Panc1 (cell line): Measurements from ENCODE around the gene UPF3A. TPM values are rescaled to one million over a fixed set of nuclear protein-coding genes. Genes with fewer than 3 reads are reported as not detected.
"Not testable (repeated sequence)": the region's sequence is repeated elsewhere in the genome, so short reads cannot be mapped to it uniquely, and the experiment has no call there.

Experiments
- ATAC-seq: fragments of 200-7000 bp; cut with Tn5 transposase; 2 replicates; pipeline ENCODE4 v1.9.1; 2020; ENCODE audit warnings: mild to moderate bottlenecking, moderate library complexity
- BruUV-seq: library from RNA; stranded (reverse); fragments of 400-500 nt; replicated peaks from 2 replicates; lab custom pipeline; 2021; lab: Mats Ljungman, UMichigan
- CTCF ChIA-PET: fragments of 300-600 bp; sonication (Branson Sonifier 250); formaldehyde crosslinking; loops from one replicate; lab custom pipeline; 2022; ENCODE audit warnings: antibody characterized with exemption; lab: Charles Lee
- POLR2A ChIA-PET: fragments of 300-600 bp; sonication (Branson Sonifier 250); formaldehyde crosslinking; loops from one replicate; lab custom pipeline; 2022; ENCODE audit warnings: antibody characterized with exemption; lab: Charles Lee
- DNase-seq: peaks from one replicate; pipeline ENCODE4 v3.0.0-alpha.2; 2010; ENCODE audit warnings: low read depth, low spot score
- H3K27ac ChIP-seq: 2 replicates; pipeline ENCODE4 v1.5.1; 2011; ENCODE audit warnings: mild to moderate bottlenecking, low read length, inconsistent platforms
- H3K27me3 ChIP-seq: fragments of 200-500 bp; sonication (Bioruptor generic); 2 replicates; pipeline ENCODE4 v1.6.0; 2014; ENCODE audit warnings: low read length, inconsistent platforms; ENCODE audit not compliant: control insufficient read depth, insufficient read depth
- H3K36me3 ChIP-seq: fragments of 200-500 bp; sonication (Bioruptor generic); 2 replicates; pipeline ENCODE4 v1.5.1; 2014; ENCODE audit warnings: inconsistent platforms, mild to moderate bottlenecking, low read length, moderate library complexity; ENCODE audit not compliant: control insufficient read depth, insufficient read depth
- H3K4me1 ChIP-seq: 2 replicates; pipeline ENCODE4 v1.5.1; 2011; ENCODE audit warnings: inconsistent platforms, mild to moderate bottlenecking, low read length, moderate library complexity; ENCODE audit not compliant: control insufficient read depth, insufficient read depth
- H3K4me3 ChIP-seq, 2 experiments: 2 replicates each; pipeline ENCODE4 v1.5.1; 2011 to 2012; ENCODE audit warnings: low read depth in 2 of 2, low read length in 2 of 2, mild to moderate bottlenecking in 2 of 2, inconsistent platforms in 1 of 2, moderate library complexity in 1 of 2
- H3K9me3 ChIP-seq: fragments of 200-500 bp; sonication (Bioruptor generic); 2 replicates; pipeline ENCODE4 v1.5.1; 2014; ENCODE audit warnings: low read depth, mild to moderate bottlenecking, inconsistent platforms, low read length, moderate library complexity; ENCODE audit not compliant: control insufficient read depth, insufficient read depth
- POLR2AphosphoS5 ChIP-seq: IDR thresholded peaks from 2 replicates; pipeline ENCODE4 v1.6.1; 2012; ENCODE audit warnings: mild to moderate bottlenecking, low read depth, low read length, moderate library complexity
- SIN3A ChIP-seq: IDR thresholded peaks from 2 replicates; pipeline ENCODE4 v1.6.1; 2012; ENCODE audit warnings: low read depth, mild to moderate bottlenecking, low read length, moderate library complexity, borderline replicate concordance; ENCODE audit not compliant: insufficient read depth
- TCF7L2 ChIP-seq: IDR thresholded peaks from 2 replicates; pipeline ENCODE4 v1.6.1; 2011; ENCODE audit warnings: mild to moderate bottlenecking, low read depth, low read length, inconsistent platforms
- in situ Hi-C: cut with HindIII; loops from 2 replicates; pipeline ENCODE4 v1.10.0; 2016; ENCODE audit warnings: low sequenced_read_pairs, low pct_unique_long_range_greater_than_20kb
- intact Hi-C: fragments of 100-400 bp; cut with micrococcal nuclease; formaldehyde crosslinking; loops from one replicate; pipeline ENCODE4 v1.10.0; 2022; ENCODE audit not compliant: unreplicated experiment
- total RNA-seq: library from RNA; stranded (reverse); gene quantifications from one replicate; pipeline ENCODE4 v1.2.1, GENCODE V29; 2021; ENCODE audit not compliant: unreplicated experiment
- TF ChIP-seq, protein P1 (sequence below): fragments of 450-650 bp; IDR thresholded peaks from 2 replicates; pipeline ENCODE4 v1.5.1; 2017; ENCODE audit warnings: mild to moderate bottlenecking
- TF ChIP-seq, protein P2 (sequence below), 2 experiments: IDR thresholded peaks; 2 replicates each; pipeline ENCODE4 v1.6.1; 2011 to 2012; ENCODE audit warnings: low read depth in 2 of 2, control low read depth in 1 of 2, low read length in 1 of 2, mild to moderate bottlenecking in 1 of 2, moderate library complexity in 1 of 2; ENCODE audit not compliant: insufficient read depth in 1 of 2

UPF3A gene
- total RNA-seq, 1 experiment from 2014 or later: 36.3 TPM

DNA sequence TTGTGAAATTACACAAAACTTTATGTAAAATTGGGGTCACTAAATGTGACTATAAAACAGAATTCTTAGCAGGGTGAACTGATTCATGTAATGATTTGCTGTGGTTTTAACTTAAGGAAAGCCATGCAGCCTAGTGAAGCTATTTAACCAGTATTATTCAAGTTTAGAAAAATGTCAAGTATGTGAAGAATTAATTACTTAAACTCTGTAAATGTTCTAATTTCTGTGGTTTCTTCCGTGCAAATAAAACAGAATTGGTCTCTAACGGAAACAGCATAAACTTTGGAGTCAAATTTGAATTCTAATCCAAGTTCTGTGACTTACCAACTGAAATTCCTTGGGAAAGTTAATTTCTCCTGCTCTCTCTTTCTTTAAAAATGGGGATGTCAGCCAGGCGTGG, 33.4 kb upstream of the UPF3A start:
- ATAC-seq (no peak), DNase-seq (no peak)
- intact Hi-C loops (no loop called here), in situ Hi-C loops (no loop called here)
- Histone ChIP-seq H3K4me1 (no peaks in the 10 kb centered on the region), H3K27ac (no peak overlapping the region), H3K4me3 (no peak overlapping the region), H3K27me3 (no peaks in the 10 kb centered on the region), H3K36me3 (peaks cover 40% of the 10 kb centered on the region), H3K9me3 (no peaks in the 10 kb centered on the region)
- TF ChIP-seq, protein P1, sequence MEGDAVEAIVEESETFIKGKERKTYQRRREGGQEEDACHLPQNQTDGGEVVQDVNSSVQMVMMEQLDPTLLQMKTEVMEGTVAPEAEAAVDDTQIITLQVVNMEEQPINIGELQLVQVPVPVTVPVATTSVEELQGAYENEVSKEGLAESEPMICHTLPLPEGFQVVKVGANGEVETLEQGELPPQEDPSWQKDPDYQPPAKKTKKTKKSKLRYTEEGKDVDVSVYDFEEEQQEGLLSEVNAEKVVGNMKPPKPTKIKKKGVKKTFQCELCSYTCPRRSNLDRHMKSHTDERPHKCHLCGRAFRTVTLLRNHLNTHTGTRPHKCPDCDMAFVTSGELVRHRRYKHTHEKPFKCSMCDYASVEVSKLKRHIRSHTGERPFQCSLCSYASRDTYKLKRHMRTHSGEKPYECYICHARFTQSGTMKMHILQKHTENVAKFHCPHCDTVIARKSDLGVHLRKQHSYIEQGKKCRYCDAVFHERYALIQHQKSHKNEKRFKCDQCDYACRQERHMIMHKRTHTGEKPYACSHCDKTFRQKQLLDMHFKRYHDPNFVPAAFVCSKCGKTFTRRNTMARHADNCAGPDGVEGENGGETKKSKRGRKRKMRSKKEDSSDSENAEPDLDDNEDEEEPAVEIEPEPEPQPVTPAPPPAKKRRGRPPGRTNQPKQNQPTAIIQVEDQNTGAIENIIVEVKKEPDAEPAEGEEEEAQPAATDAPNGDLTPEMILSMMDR: no peak
- TF ChIP-seq, protein P2, sequence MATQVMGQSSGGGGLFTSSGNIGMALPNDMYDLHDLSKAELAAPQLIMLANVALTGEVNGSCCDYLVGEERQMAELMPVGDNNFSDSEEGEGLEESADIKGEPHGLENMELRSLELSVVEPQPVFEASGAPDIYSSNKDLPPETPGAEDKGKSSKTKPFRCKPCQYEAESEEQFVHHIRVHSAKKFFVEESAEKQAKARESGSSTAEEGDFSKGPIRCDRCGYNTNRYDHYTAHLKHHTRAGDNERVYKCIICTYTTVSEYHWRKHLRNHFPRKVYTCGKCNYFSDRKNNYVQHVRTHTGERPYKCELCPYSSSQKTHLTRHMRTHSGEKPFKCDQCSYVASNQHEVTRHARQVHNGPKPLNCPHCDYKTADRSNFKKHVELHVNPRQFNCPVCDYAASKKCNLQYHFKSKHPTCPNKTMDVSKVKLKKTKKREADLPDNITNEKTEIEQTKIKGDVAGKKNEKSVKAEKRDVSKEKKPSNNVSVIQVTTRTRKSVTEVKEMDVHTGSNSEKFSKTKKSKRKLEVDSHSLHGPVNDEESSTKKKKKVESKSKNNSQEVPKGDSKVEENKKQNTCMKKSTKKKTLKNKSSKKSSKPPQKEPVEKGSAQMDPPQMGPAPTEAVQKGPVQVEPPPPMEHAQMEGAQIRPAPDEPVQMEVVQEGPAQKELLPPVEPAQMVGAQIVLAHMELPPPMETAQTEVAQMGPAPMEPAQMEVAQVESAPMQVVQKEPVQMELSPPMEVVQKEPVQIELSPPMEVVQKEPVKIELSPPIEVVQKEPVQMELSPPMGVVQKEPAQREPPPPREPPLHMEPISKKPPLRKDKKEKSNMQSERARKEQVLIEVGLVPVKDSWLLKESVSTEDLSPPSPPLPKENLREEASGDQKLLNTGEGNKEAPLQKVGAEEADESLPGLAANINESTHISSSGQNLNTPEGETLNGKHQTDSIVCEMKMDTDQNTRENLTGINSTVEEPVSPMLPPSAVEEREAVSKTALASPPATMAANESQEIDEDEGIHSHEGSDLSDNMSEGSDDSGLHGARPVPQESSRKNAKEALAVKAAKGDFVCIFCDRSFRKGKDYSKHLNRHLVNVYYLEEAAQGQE (IDR thresholded peaks at IDR 0.05; ENCODE audit: insufficient read depth in 1 of 2, low read depth in 2 of 2, low read length in 1 of 2): no peak
- TF ChIP-seq POLR2AphosphoS5 (no peak), TCF7L2 (no peak), SIN3A (no peak)
- ChIA-PET CTCF (no interaction called here), POLR2A (no interaction called here)
- no TSS peak for BruUV-seq

DNA sequence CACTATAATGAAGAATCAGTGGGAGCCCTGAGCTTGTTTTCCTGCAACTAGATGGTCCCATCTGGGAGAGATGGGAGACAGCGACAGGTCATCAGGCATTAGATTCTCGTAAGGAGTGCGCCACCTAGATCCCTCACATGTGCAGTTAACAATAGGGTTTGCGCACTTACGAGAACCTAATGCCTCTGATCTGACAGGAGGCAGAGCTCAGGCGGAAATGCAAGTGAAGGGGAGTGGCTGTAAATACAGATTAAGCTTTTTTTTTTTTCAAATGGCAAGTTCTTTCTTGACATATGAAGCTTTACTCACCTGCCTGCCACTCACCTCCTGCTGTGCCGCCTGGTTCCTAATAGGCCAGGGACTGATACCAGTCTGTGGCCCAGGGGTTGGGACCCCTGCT, 32.3 kb upstream of the UPF3A start:
- CTCF ChIA-PET: no interaction called here
- Histone ChIP-seq H3K36me3 (peaks cover 31% of the 10 kb centered on the region), H3K27me3 (no peaks in the 10 kb centered on the region), H3K9me3 (no peaks in the 10 kb centered on the region), H3K27ac (no peak overlapping the region), H3K4me3 (no peak overlapping the region), H3K4me1 (no peaks in the 10 kb centered on the region)
- in situ Hi-C loops: no loop called here
- TF ChIP-seq POLR2AphosphoS5 (no peak), SIN3A (no peak), TCF7L2 (no peak)
- TF ChIP-seq, protein P1: 0 out of 2 replicates have a peak, but pooled peaks have one; percentile 4
- TF ChIP-seq, protein P2 (IDR thresholded peaks at IDR 0.05; ENCODE audit: insufficient read depth in 1 of 2, low read depth in 2 of 2, low read length in 1 of 2): no peak
- BruUV-seq: no TSS peak
- ATAC-seq (no peak), DNase-seq (no peak)
- POLR2A ChIA-PET: no interaction called here
- intact Hi-C loops: no loop called here

DNA sequence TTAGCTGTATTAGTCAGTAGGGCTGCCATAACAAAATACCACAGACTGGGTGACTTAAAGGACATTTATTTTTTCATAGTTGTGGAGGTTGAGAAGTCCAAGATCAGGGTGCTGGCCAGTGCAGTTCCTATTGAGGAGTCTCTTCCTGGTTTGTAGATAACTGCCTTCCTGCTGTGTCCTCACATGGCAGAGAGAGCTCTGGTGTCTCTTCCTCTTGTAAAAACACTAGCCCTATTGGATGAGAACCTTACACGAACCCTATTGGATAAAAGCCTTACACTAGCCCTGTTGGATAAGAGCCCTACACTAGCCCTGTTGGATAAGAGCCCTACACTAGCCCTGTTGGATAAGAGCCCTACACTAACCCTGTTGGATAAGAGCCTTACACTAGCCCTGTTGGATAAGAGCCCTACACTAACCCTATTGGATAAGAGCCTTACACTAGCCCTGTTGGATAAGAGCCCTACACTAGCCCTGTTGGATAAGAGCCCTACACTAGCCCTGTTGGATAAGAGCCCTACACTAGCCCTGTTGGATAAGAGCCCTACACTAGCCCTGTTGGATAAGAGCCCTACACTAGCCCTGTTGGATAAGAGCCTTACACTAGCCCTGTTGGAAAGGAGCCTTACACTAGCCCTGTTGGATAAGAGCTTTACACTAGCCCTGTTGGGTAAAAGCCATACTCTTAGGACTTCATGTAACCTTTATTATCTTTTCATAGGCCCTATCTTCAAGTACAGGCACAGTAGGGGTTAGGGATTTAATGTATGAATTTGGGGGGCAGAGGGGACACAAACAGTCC, 29.6 kb upstream of the UPF3A start:
- H3K27ac ChIP-seq, CTCF ChIA-PET, H3K27me3 ChIP-seq, POLR2A ChIA-PET, H3K4me1 ChIP-seq, H3K4me3 ChIP-seq, ATAC-seq, H3K9me3 ChIP-seq, BruUV-seq, intact Hi-C loops, in situ Hi-C loops, DNase-seq: not testable (repeated sequence)
- H3K36me3 ChIP-seq: peaks cover 12% of the 10 kb centered on the region
